ENCODE data around the gene SLC5A10. TPM values are rescaled to one million over a fixed set of nuclear protein-coding genes. Genes with fewer than 3 reads are reported as not detected.
"Not testable (repeated sequence)": the region's sequence is repeated elsewhere in the genome, so short reads cannot be mapped to it uniquely, and the experiment has no call there.

Gene SLC5A10
- polyA plus RNA-seq, 1 experiment = 0.05 TPM

- TF ChIP-seq CTCF (IDR thresholded peaks at IDR 0.05; ENCODE audit: insufficient read depth, low read depth, low read length) = no peak
- Histone ChIP-seq H3K36me3 (ENCODE audit: control insufficient read depth, insufficient read depth, low read length) (peaks cover 4% of the 10 kb centered on the region), H3K27me3 (ENCODE audit: control insufficient read depth, insufficient read depth, low read length) (no peaks in the 10 kb centered on the region), H3K4me3 (ENCODE audit: low read depth, low read length) (no peak overlapping the region)
- POLR2A ChIA-PET = no interaction called here
- no peak for DNase-seq (ENCODE audit: low read depth)
- CTCF ChIA-PET = no interaction called here
Observed at GRCh38 chr17:18921912-18922451, 30.0 kb upstream of the SLC5A10 start.

GRCh38 chr17:18922596-18922995, 29.4 kb upstream of the SLC5A10 start:
- CTCF ChIA-PET; POLR2A ChIA-PET; DNase-seq (ENCODE audit: low read depth); H3K4me3 ChIP-seq (ENCODE audit: low read depth, low read length); H3K36me3 ChIP-seq (ENCODE audit: control insufficient read depth, insufficient read depth, low read length); H3K27me3 ChIP-seq (ENCODE audit: control insufficient read depth, insufficient read depth, low read length): not testable (repeated sequence)

GRCh38 chr17:18925187-18925586, 26.8 kb upstream of the SLC5A10 start:
- ChIA-PET POLR2A (no interaction called here), CTCF (no interaction called here)
- peaks cover 4% of the 10 kb centered on the region for H3K36me3 ChIP-seq (ENCODE audit: control insufficient read depth, insufficient read depth, low read length)
- H3K27me3 ChIP-seq (ENCODE audit: control insufficient read depth, insufficient read depth, low read length) = no peaks in the 10 kb centered on the region
- TF ChIP-seq CTCF (IDR thresholded peaks at IDR 0.05; ENCODE audit: insufficient read depth, low read depth, low read length) = no peak
- no peak overlapping the region for H3K4me3 ChIP-seq (ENCODE audit: low read depth, low read length)
- DNase-seq (ENCODE audit: low read depth) = no peak

- CTCF ChIA-PET = no interaction called here
- H3K36me3 ChIP-seq (ENCODE audit: control insufficient read depth, insufficient read depth, low read length) = peaks cover 6% of the 10 kb centered on the region
Observed at GRCh38 chr17:18928628-18929125, 23.3 kb upstream of the SLC5A10 start.

GRCh38 chr17:18932360-18933055, 19.5 kb upstream of the SLC5A10 start:
- H3K36me3 ChIP-seq (ENCODE audit: control insufficient read depth, insufficient read depth, low read length) = peaks cover 4% of the 10 kb centered on the region
- no peak for DNase-seq (ENCODE audit: low read depth)
- TF ChIP-seq CTCF (IDR thresholded peaks at IDR 0.05; ENCODE audit: insufficient read depth, low read depth, low read length) = no peak
- no peak overlapping the region for H3K4me3 ChIP-seq (ENCODE audit: low read depth, low read length)
- POLR2A ChIA-PET = no interaction called here
- no peaks in the 10 kb centered on the region; the same call in 1 of the 2 replicates for H3K27me3 ChIP-seq (ENCODE audit: control insufficient read depth, insufficient read depth, low read length)
- CTCF ChIA-PET = no interaction called here

More at GRCh38 chr17:18928628-18929125, 23.3 kb upstream of the SLC5A10 start:
- Histone ChIP-seq H3K27me3 (ENCODE audit: control insufficient read depth, insufficient read depth, low read length) (no peaks in the 10 kb centered on the region), H3K4me3 (ENCODE audit: low read depth, low read length) (no peak overlapping the region)
- no peak for TF ChIP-seq CTCF (IDR thresholded peaks at IDR 0.05; ENCODE audit: insufficient read depth, low read depth, low read length)
- POLR2A ChIA-PET = no interaction called here
- DNase-seq (ENCODE audit: low read depth) = no peak

All from BJ (cell line).